HG03457 (cell line): ENCODE measurements around the gene GSAP.
A peak's percentile ranks its signal among the peaks of the same experiment; 100 is the strongest.
"Not testable (repeated sequence)": the region's sequence is repeated elsewhere in the genome, so short reads cannot be mapped to it uniquely, and the experiment has no call there.

Experiments
- ATAC-seq: cut with Tn5 transposase; IDR thresholded peaks from one replicate; pipeline ENCODE4 v1.9.1; 2021; ENCODE audit warnings: moderate number of reproducible peaks; ENCODE audit not compliant: unreplicated experiment

Gene GSAP

GRCh38 chr7:77293046-77293445 is 123.1 kb downstream of the GSAP start:
- no peak for ATAC-seq

- no peak for ATAC-seq
Observed at GRCh38 chr7:77290425-77290824, 125.7 kb downstream of the GSAP start.

- ATAC-seq, result no peak
Observed at GRCh38 chr7:77289387-77289786, 126.8 kb downstream of the GSAP start.

- ATAC-seq, result no peak
Observed at GRCh38 chr7:77288676-77289320, 127.4 kb downstream of the GSAP start.

GRCh38 chr7:77284616-77285015 is 131.5 kb downstream of the GSAP start:
- no peak for ATAC-seq

GRCh38 chr7:77284005-77284404 is 132.1 kb downstream of the GSAP start:
- ATAC-seq, result no peak

- ATAC-seq, result no peak
Observed at GRCh38 chr7:77282897-77283296, 133.3 kb downstream of the GSAP start.

GRCh38 chr7:77281780-77282478 is 134.2 kb downstream of the GSAP start:
- no peak for ATAC-seq

- ATAC-seq, result no peak
Observed at GRCh38 chr7:77276120-77276519, 140.0 kb downstream of the GSAP start.

GRCh38 chr7:77275663-77276062 is 140.5 kb downstream of the GSAP start:
- not testable (repeated sequence) for ATAC-seq

GRCh38 chr7:77271766-77272165 is 144.4 kb downstream of the GSAP start:
- no peak for ATAC-seq

GRCh38 chr7:77270094-77270480 is 146.1 kb downstream of the GSAP start:
- ATAC-seq, result no peak

- peak; percentile 43 for ATAC-seq
Observed at GRCh38 chr7:77269360-77270093, 146.6 kb downstream of the GSAP start.

- ATAC-seq, result peak; percentile 76
Observed at GRCh38 chr7:77266291-77266794, 149.8 kb downstream of the GSAP start.

- no peak for ATAC-seq
Observed at GRCh38 chr7:77265666-77266065, 150.5 kb downstream of the GSAP start.

- no peak for ATAC-seq
Observed at GRCh38 chr7:77262316-77262715, 153.8 kb downstream of the GSAP start.
